GM18505 (cell line): Measurements from ENCODE around the gene CACNA1D.
A peak's percentile ranks its signal among the peaks of the same experiment; 100 is the strongest.

ENCODE experiments used
- ATAC-seq: cut with Tn5 transposase; IDR thresholded peaks from one replicate; pipeline ENCODE4 v1.9.1; 2021; ENCODE audit not compliant: unreplicated experiment
- POLR2A ChIP-seq: IDR thresholded peaks from 4 replicates; pipeline ENCODE4 v1.6.1; 2011; ENCODE audit warnings: borderline replicate concordance; ENCODE audit not compliant: insufficient read depth, insufficient read length; ENCODE audit errors: extremely low read depth

Gene CACNA1D

DNA sequence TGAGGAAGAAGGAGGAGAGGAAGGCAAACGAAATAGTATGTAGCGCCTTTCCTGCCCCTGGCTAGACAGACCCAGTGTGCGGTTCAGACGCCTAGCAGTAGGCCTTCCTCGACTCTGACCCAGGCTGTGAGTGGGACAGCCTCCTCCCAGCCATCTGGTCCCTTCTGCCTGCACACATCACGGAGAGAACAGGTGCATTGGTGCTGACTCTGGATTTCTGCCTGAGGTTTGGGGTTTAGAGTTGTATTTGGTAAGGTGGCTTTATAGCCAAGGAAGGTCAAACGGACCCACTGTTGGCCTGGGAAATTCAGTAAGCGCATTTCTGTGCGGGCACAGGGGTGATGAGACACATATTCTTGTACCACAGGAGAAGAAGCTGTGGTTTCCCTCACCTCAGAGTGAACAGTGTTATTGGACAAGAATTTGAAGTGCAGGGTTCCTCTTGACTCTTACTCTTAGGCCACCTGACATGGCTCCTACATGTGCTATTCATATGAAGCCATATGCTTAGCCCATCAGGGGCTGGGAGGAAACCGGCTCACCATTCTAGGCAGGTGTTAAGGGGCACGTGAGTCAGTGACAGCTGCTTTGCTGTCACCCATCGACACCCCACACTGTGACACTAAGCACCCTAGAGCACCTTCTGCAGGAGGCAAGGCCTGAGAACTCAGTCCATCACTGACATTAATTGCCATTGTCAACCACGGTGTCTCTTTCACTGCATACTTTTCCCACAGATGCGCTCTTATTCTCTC lies 208.5 kb downstream of the CACNA1D start:
- no peak for ATAC-seq
- no peak for TF ChIP-seq POLR2A

DNA sequence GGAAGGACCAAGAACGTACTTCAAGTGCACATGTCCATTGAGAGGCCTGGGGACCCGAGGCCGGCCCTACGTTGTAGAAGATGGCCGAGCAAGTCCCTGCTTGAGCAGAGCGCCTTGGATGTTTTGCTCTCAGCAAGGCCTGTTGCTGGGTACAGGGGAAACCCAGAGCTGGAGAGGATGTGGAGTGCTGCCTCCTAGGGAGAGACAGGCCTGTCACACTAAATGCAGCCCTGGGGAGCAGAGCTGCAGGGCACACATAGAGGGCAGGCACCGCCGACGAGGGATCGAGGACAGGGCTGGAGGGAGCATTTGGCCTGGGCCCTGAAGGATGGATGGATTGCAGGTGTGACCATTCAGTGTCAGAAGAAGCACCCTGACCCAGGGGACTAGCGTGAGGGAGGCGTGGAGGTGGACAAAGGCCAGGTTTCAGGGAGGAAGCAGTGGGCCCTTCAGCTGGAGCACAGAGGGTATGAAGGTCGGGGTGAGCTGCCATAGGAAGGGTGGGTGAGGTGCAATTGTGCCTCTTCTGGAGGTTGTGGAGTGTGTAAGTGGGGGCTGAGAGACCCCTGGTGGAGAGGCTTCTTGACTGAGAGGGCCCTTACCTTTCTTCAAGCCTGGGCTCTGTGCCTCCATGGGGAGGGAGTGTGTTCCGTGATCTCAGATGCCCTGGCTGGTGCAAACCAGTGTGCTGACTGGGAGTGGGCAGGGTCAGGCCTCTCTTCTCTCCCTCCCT lies 209.4 kb downstream of the CACNA1D start:
- no peak for ATAC-seq
- no peak for TF ChIP-seq POLR2A

GRCh38 chr3:53704363-53704725 lies 209.9 kb downstream of the CACNA1D start:
- TF ChIP-seq POLR2A: no peak
- ATAC-seq: no peak

GRCh38 chr3:53705024-53705745 lies 210.8 kb downstream of the CACNA1D start:
- no peak for ATAC-seq
- no peak for TF ChIP-seq POLR2A

- no peak for TF ChIP-seq POLR2A
- ATAC-seq: no peak
Measured at GRCh38 chr3:53705774-53706173, 211.4 kb downstream of the CACNA1D start.

GRCh38 chr3:53707222-53707621 lies 212.8 kb downstream of the CACNA1D start:
- TF ChIP-seq POLR2A: no peak
- ATAC-seq: no peak

DNA sequence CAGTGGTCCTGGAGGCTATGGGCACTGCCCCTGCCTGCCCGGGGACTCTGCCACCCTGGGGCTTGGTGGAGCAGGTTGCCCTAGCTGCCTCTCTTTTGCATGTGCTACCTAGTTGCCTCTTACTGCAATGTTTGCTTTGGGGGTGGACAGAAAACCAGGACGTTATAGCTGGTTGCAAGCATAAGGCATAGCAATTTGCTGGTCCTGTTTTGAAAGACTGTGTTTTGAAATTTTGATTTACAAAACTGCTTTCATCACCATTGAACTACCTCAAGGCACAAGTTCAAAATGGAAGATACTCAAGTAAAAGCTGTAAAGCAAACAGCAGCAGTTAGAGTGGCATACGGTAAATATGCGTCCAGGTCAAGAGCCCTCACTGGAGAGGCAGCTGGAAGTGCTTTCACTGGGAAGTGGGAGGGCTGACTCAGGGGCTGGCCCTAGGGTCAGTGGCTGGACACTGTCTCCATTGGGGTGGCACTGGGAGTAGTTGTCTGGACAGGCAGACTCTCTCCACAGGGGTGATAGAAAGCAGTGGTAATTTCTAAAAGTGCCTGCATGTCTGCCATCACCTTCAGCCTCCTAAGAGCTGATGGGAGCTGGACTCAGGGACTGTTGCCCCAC lies 213.7 kb downstream of the CACNA1D start:
- no peak for TF ChIP-seq POLR2A
- no peak for ATAC-seq

DNA sequence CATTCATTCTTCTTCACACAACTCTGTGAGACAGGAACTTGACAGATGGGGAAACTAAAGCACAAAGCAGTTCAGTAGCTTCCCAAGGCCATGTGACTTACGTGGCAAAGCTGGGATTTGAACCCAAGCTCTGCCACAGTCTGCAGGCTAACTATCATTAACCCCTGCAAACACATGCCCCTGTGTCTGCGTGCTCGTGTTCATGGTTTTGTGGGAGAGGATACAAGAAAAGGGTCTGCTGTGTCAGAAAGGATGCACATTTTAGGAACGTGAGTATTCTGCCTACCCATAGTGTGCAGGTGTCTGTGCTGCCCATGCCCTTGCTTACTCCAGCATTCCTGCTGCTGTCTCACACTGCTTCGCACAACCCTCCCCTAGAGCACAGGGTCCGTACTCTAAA lies 214.8 kb downstream of the CACNA1D start:
- no peak for ATAC-seq
- TF ChIP-seq POLR2A: no peak

DNA sequence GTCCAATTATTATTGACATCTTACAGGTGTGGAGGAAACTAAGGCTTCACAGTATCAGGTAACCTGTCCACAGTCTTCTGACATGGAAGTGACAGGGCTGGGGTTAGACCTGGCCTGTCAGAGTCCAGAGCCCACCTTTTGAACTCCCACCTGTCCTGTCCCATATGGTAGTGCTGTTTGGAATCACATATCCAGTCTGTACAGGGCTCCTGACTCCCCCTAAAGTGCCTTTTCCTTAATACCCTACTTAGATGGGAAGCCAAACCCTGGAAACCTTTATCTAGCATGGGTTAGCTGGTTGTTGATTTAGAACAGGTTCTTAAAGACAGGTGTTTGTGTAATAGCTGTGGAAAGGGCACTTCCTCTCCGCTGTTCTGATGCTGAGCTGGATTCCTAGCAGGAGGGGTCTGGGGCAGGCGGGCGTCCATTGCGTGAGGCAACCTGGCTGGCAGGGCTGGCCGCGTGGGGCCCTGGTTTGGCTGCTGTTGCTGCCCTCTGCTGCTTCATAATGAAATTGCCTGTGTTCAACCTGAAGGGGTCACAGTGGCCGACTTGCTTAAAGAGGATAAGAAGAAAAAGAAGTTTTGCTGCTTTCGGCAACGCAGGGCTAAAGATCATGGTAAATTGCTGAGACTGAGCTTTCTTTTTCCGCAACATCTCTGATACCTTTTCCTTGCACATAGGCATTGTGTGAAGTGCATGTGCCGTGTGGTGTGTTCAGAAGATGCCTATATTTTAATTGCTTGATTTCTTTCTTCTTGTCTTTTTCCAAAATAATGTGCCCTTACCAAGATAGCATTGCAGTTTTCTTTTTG lies 215.7 kb downstream of the CACNA1D start:
- ATAC-seq: peak; percentile 70
- TF ChIP-seq POLR2A: no peak

- TF ChIP-seq POLR2A: no peak
- no peak for ATAC-seq
Measured at GRCh38 chr3:53711387-53711786, 217.0 kb downstream of the CACNA1D start.

- ATAC-seq: no peak
- TF ChIP-seq POLR2A: no peak
Measured at GRCh38 chr3:53712817-53713388, 218.5 kb downstream of the CACNA1D start.

DNA sequence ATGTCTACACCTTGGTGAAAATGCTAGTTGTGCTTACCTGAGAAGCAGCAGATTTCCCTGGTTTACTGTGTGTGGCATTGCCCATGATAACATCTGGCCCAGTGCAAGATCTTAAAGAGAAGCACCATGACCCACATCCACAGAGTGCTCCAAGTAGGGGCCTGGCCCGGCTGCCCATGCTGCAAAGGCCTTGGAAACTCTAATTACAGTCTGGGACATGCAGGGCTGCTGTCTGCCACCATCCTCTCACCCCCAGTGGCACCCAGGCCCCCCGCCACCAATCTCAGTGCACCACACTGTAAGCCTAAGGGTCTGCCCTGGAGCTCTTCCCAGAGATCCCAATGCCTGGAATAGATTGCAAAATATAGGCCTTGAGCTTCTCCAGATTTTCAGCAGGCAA lies 219.2 kb downstream of the CACNA1D start:
- ATAC-seq: no peak
- TF ChIP-seq POLR2A: no peak
